ENCODE data around the gene GTPBP1.

- TF ChIP-seq CTCF (IDR thresholded peaks at IDR 0.05; ENCODE audit: low read length) (no peak), EZH2 (optimal IDR thresholded peaks at IDR 0.05; ENCODE audit: low read depth, low read length) (no peak)
Observed at GRCh38 chr22:38685761-38686160, 20.0 kb upstream of the GTPBP1 start.

Measured in MM.1S (cell line).